GM06990 (cell line): Measurements from ENCODE around the gene HSD17B13.
"Not testable (repeated sequence)": the region's sequence is repeated elsewhere in the genome, so short reads cannot be mapped to it uniquely, and the experiment has no call there.

Experiments used
- DNase-seq: peaks from one replicate; pipeline ENCODE4 v3.0.0-alpha.2; 2011; ENCODE audit not compliant: insufficient read length; ENCODE audit errors: extremely low read depth
- H3K27me3 ChIP-seq: replicated peaks from 2 replicates; pipeline ENCODE4 v1.6.0; 2011; ENCODE audit warnings: low read length; ENCODE audit not compliant: control insufficient read depth, insufficient read depth
- H3K36me3 ChIP-seq: 2 replicates; pipeline ENCODE4 v1.5.1; 2011; ENCODE audit warnings: low read length; ENCODE audit not compliant: control insufficient read depth, insufficient read depth
- H3K4me3 ChIP-seq: replicated peaks from 2 replicates; pipeline ENCODE4 v1.5.1; 2011; ENCODE audit warnings: low read depth, mild to moderate bottlenecking, control low read depth, low read length
- TF ChIP-seq, protein P1 (sequence below): IDR thresholded peaks from 2 replicates; pipeline ENCODE4 v1.5.1; 2011; ENCODE audit warnings: low read length, control low read depth, mild to moderate bottlenecking, inconsistent platforms; ENCODE audit not compliant: insufficient read depth, poor library complexity, severe bottlenecking

Gene HSD17B13

DNA sequence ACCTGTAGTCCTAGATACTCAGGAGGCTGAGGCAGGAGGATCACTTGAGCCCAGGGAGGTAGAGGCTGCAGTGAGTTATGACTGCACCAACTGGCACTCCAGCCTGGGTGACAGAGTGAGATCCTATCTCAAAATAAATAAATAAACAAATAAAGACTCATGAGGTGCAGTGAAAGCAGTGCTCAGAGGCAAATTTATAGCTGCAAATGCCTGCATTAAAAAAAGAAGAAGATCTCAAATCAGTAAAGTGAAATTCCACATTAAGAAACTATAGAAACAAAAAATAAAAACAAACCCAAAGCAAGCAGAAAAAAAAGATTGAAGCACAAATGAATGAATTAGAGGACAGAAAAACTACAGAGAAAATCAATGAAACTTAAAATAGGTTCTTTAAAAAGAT lies 22.5 kb upstream of the HSD17B13 start:
- Histone ChIP-seq H3K27me3 (no peaks in the 10 kb centered on the region), H3K4me3 (no peak overlapping the region), H3K36me3 (no peaks in the 10 kb centered on the region)
- no peak for DNase-seq
- TF ChIP-seq, protein P1, sequence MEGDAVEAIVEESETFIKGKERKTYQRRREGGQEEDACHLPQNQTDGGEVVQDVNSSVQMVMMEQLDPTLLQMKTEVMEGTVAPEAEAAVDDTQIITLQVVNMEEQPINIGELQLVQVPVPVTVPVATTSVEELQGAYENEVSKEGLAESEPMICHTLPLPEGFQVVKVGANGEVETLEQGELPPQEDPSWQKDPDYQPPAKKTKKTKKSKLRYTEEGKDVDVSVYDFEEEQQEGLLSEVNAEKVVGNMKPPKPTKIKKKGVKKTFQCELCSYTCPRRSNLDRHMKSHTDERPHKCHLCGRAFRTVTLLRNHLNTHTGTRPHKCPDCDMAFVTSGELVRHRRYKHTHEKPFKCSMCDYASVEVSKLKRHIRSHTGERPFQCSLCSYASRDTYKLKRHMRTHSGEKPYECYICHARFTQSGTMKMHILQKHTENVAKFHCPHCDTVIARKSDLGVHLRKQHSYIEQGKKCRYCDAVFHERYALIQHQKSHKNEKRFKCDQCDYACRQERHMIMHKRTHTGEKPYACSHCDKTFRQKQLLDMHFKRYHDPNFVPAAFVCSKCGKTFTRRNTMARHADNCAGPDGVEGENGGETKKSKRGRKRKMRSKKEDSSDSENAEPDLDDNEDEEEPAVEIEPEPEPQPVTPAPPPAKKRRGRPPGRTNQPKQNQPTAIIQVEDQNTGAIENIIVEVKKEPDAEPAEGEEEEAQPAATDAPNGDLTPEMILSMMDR: no peak

DNA sequence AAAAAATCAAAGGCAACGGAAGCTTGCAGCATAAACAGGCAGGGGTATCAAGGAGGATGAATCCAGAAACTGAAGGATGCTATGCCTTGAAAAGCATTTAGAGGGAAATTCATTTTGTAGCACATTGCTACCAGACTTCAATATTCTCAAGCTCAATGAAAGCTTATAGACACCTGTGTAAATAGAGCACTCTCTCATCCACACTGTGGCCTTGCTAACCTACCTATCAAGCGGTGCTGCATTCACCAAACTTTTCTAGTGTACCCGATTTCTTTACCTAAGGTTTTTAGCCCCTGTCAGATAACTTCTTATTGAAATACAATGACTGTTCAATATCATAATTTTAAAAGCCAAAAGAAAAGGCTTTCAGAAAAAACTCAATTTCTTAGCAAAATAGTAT lies 20.2 kb upstream of the HSD17B13 start:
- no peak for DNase-seq
- no peak overlapping the region for H3K4me3 ChIP-seq
- H3K27me3 ChIP-seq: no peaks in the 10 kb centered on the region
- H3K36me3 ChIP-seq: no peaks in the 10 kb centered on the region
- TF ChIP-seq, protein P1: no peak

DNA sequence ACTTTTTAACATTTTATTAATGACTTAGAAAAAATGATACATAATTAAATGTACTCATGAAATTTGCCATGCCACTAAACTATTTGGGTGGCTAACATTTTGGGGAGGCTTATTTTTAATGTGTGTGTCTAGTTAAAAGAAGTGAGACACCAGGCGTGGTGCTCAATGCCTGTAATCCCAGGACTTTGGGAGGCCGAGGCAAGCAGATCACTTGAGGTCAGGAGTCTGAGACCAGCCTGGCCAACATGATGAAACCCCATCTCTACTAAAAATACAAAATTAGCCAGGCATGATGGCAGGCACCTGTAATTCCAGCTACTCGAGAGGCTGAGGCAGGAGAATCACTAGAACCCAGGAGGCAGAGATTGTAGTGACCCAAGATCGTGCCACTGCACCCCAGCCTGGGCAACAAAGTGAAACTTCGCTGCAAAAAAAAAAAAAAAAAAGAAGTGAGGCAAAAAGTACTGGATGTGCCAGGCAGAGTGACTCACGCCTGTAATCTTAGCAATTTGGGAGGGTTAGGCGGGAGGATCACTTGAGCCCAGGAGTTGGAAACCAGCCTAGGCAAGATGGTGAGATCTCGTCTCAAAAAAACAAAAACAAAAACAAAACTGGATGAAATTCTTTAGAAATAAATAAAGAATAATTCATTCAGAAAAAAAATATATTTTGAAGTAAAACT lies 19.4 kb upstream of the HSD17B13 start:
- H3K27me3 ChIP-seq, H3K36me3 ChIP-seq, DNase-seq, H3K4me3 ChIP-seq: not testable (repeated sequence)

DNA sequence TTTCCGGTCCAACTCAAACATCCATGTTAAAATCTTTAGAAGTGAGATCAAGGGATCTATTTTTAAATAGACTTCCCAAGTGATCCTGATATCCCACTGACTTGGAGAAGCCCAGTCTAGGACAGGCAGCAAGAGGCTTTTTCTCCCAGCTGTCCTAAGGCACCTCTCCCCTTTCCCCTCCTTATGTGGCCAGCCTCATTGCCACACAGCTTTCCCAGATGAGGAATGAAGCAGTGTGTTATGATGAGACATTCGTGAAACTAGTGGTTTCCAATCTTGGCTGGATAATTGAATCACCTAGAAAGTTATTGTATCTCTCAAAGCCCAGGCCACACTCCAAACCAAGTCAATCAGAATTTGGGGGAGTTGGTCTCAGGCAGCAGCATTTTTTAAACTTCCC lies 16.8 kb upstream of the HSD17B13 start:
- no peaks in the 10 kb centered on the region for H3K27me3 ChIP-seq
- TF ChIP-seq, protein P1: no peak
- H3K36me3 ChIP-seq: no peaks in the 10 kb centered on the region
- H3K4me3 ChIP-seq: no peak overlapping the region
- no peak for DNase-seq

DNA sequence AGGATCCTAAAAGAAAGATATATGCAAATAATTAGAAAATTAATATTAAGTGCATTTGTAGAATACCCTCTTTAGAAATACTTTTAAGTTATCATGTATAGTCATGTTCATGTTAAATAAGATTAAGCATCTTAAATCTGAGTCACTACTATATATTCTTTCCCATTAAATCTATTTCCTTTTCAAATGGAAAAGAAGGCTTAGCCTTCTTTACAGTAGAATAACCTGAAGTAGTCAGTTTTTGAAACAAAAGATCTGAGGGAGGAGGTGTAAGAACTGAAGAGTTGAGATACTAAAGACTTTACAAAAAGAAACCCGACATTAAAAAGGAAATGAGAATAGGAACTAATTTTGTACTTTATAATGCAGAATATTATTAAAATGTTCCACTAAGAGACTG lies 14.7 kb upstream of the HSD17B13 start:
- H3K4me3 ChIP-seq: no peak overlapping the region
- no peaks in the 10 kb centered on the region for H3K27me3 ChIP-seq
- TF ChIP-seq, protein P1: no peak
- no peaks in the 10 kb centered on the region for H3K36me3 ChIP-seq
- no peak for DNase-seq

DNA sequence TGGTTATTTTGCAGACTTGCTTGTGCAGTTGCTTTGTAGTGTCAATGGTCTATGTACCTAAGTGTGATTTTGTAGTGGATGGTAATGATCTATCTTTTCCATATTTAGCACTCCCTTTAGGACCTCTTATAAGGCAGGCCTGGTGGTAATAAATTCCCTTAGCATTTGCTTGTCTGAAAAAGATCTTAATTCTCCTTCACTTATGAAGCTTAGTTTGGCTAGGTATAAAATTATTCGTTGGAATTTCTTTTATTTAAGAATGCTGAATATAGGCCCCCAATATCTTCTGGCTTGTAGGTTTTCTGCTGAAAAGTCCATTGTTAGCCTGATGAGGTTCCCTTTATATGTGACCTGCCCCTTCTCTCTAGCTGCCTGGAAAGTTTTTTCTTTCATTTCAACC lies 10.6 kb upstream of the HSD17B13 start:
- TF ChIP-seq, protein P1: no peak

More for the DNA sequence above, 10.6 kb upstream of the HSD17B13 start:
- no peaks in the 10 kb centered on the region for H3K36me3 ChIP-seq
- H3K4me3 ChIP-seq: no peak overlapping the region
- H3K27me3 ChIP-seq: no peaks in the 10 kb centered on the region
- no peak for DNase-seq
